KMS-11 (cell line): Measurements from ENCODE around the gene ACTBL2.

Experiments
- H2AFZ ChIP-seq: fragments of 200-600 bp; sonication (generic); 2 replicates; pipeline ENCODE4 v1.6.1; 2016; ENCODE audit warnings: antibody characterized with exemption, mixed run types, low read depth
- H3K27ac ChIP-seq: fragments of 200-600 bp; sonication (generic); 2 replicates; pipeline ENCODE4 v1.6.1; 2016; ENCODE audit warnings: mild to moderate bottlenecking, mixed run types
- H3K27me3 ChIP-seq: fragments of 200-600 bp; sonication (generic); 2 replicates; pipeline ENCODE4 v1.6.1; 2017; ENCODE audit warnings: mild to moderate bottlenecking, low read depth, mixed run types, moderate library complexity; ENCODE audit not compliant: insufficient read depth
- H3K36me3 ChIP-seq: fragments of 200-600 bp; sonication (generic); 2 replicates; pipeline ENCODE4 v1.6.1; 2017; ENCODE audit warnings: mild to moderate bottlenecking, mixed run types; ENCODE audit not compliant: insufficient read depth
- H3K4me1 ChIP-seq: fragments of 200-600 bp; sonication (generic); 2 replicates; pipeline ENCODE4 v1.6.1; 2016; ENCODE audit warnings: mild to moderate bottlenecking, low read depth, mixed run types; ENCODE audit not compliant: poor library complexity, severe bottlenecking
- H3K4me2 ChIP-seq: fragments of 200-600 bp; sonication (generic); 2 replicates; pipeline ENCODE4 v1.7.0; 2016; ENCODE audit warnings: mild to moderate bottlenecking, mixed run types
- H3K4me3 ChIP-seq: fragments of 200-600 bp; sonication (generic); IDR thresholded peaks from 2 replicates; pipeline ENCODE4 v1.6.1; 2017; ENCODE audit warnings: low read depth, low read length, mixed read lengths; ENCODE audit not compliant: insufficient read depth
- H3K79me2 ChIP-seq: fragments of 200-600 bp; sonication (generic); 2 replicates; pipeline ENCODE4 v1.6.1; 2016; ENCODE audit warnings: low read depth, mixed run types; ENCODE audit not compliant: insufficient read depth
- H3K9ac ChIP-seq: fragments of 200-600 bp; sonication (generic); 2 replicates; pipeline ENCODE4 v1.6.1; 2016; ENCODE audit warnings: mild to moderate bottlenecking, mixed run types
- H4K20me1 ChIP-seq: fragments of 200-600 bp; sonication (generic); 2 replicates; pipeline ENCODE4 v1.6.1; 2016; ENCODE audit warnings: mild to moderate bottlenecking, mixed run types; ENCODE audit not compliant: insufficient read depth
- TF ChIP-seq, protein P1 (sequence below): fragments of 200-600 bp; sonication (generic); conservative IDR thresholded peaks from 2 replicates; pipeline ENCODE4 v1.6.1; 2017; ENCODE audit warnings: low read depth, mild to moderate bottlenecking, antibody characterized with exemption, low read length, moderate library complexity, mixed read lengths

The ACTBL2 gene

GRCh38 chr5:57511321-57511720 is 28.7 kb upstream of the ACTBL2 start:
- H4K20me1 ChIP-seq, result no peaks in the 10 kb centered on the region
- H3K4me1 ChIP-seq, result no peaks in the 10 kb centered on the region
- no peak overlapping the region for H2AFZ ChIP-seq
- H3K27ac ChIP-seq, result no peak overlapping the region
- no peaks in the 10 kb centered on the region for H3K36me3 ChIP-seq
- H3K4me2 ChIP-seq, result no peak overlapping the region
- TF ChIP-seq, protein P1, sequence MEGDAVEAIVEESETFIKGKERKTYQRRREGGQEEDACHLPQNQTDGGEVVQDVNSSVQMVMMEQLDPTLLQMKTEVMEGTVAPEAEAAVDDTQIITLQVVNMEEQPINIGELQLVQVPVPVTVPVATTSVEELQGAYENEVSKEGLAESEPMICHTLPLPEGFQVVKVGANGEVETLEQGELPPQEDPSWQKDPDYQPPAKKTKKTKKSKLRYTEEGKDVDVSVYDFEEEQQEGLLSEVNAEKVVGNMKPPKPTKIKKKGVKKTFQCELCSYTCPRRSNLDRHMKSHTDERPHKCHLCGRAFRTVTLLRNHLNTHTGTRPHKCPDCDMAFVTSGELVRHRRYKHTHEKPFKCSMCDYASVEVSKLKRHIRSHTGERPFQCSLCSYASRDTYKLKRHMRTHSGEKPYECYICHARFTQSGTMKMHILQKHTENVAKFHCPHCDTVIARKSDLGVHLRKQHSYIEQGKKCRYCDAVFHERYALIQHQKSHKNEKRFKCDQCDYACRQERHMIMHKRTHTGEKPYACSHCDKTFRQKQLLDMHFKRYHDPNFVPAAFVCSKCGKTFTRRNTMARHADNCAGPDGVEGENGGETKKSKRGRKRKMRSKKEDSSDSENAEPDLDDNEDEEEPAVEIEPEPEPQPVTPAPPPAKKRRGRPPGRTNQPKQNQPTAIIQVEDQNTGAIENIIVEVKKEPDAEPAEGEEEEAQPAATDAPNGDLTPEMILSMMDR, result no peak
- no peak overlapping the region for H3K4me3 ChIP-seq
- no peaks in the 10 kb centered on the region for H3K79me2 ChIP-seq
- H3K27me3 ChIP-seq, result no peaks in the 10 kb centered on the region
- no peak overlapping the region for H3K9ac ChIP-seq

GRCh38 chr5:57509501-57510260 is 27.1 kb upstream of the ACTBL2 start:
- Histone ChIP-seq H3K79me2 (no peaks in the 10 kb centered on the region), H3K27ac (no peak overlapping the region), H3K4me1 (no peaks in the 10 kb centered on the region), H3K4me2 (no peak overlapping the region), H4K20me1 (no peaks in the 10 kb centered on the region), H3K9ac (no peak overlapping the region), H3K36me3 (no peaks in the 10 kb centered on the region), H3K27me3 (no peaks in the 10 kb centered on the region), H3K4me3 (no peak overlapping the region), H2AFZ (no peak overlapping the region)
- TF ChIP-seq, protein P1, result no peak

- Histone ChIP-seq H3K36me3 (no peaks in the 10 kb centered on the region), H3K9ac (no peak overlapping the region), H3K79me2 (no peaks in the 10 kb centered on the region), H4K20me1 (no peaks in the 10 kb centered on the region), H3K4me3 (no peak overlapping the region), H3K27ac (no peak overlapping the region), H2AFZ (no peak overlapping the region), H3K4me2 (no peak overlapping the region), H3K27me3 (no peaks in the 10 kb centered on the region), H3K4me1 (no peaks in the 10 kb centered on the region)
- TF ChIP-seq, protein P1, result no peak
Measured at GRCh38 chr5:57508211-57508610, 25.6 kb upstream of the ACTBL2 start.

DNA sequence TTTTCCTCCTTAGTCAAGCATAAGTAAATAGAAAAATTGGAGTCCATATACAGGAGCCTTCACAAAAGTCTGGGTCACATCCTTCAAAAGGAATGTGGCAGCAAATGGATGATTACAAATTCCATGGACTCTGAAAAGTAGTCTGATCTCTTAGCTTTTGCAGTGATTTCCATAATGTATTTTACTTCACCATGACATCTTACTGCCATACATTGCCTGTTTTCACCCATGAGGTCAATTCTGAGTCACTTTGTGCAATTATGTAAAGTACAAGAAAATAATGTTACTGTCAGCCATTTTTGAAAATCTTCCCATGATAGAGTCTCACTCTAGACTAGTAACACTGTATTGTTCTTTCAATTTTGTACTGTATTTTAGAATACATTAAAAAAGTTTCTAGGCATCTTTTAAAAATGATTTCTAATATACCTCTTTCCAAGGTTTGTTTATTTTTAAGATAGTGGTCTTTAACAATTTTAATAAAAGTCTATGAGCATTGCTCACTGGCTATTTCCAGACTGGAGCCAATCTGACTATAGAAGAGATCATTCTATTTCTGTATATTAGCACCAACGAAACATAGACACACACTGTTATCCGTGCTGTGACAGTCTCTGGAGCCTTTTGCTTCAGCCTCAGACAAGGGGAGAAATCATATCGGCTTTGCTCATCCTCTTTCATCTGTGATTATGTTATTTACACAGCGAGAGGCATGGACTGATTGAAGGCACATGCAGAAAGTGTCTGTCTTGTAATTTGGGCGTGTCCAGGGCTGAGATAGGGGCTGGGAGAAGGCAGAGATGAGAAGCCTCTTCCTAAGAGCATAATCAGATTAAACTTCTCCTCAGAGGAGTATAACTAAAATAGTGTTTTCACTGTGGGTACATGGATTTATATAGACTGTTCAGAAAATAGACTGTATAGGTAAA is 22.9 kb upstream of the ACTBL2 start:
- H3K4me3 ChIP-seq, result no peak overlapping the region
- no peaks in the 10 kb centered on the region for H3K27me3 ChIP-seq
- no peak overlapping the region for H3K9ac ChIP-seq
- no peaks in the 10 kb centered on the region for H4K20me1 ChIP-seq
- H3K4me1 ChIP-seq, result peaks cover 4% of the 10 kb centered on the region
- no peaks in the 10 kb centered on the region for H3K36me3 ChIP-seq
- H3K79me2 ChIP-seq, result no peaks in the 10 kb centered on the region
- H3K4me2 ChIP-seq, result no peak overlapping the region
- no peak overlapping the region for H3K27ac ChIP-seq
- H2AFZ ChIP-seq, result no peak overlapping the region
- TF ChIP-seq, protein P1, result no peak
